ENCODE data around the gene SLC2A3. TPM values are rescaled to one million over a fixed set of nuclear protein-coding genes. Genes with fewer than 3 reads are reported as not detected.
"Not testable (repeated sequence)": the region's sequence is repeated elsewhere in the genome, so short reads cannot be mapped to it uniquely, and the experiment has no call there.

The SLC2A3 gene
- total and polyA plus RNA-seq, 2 of the 13 experiments (the other 11 are each of a cell fraction or from before 2014, with no cell fraction given), result 39.3 to 580 TPM

DNA sequence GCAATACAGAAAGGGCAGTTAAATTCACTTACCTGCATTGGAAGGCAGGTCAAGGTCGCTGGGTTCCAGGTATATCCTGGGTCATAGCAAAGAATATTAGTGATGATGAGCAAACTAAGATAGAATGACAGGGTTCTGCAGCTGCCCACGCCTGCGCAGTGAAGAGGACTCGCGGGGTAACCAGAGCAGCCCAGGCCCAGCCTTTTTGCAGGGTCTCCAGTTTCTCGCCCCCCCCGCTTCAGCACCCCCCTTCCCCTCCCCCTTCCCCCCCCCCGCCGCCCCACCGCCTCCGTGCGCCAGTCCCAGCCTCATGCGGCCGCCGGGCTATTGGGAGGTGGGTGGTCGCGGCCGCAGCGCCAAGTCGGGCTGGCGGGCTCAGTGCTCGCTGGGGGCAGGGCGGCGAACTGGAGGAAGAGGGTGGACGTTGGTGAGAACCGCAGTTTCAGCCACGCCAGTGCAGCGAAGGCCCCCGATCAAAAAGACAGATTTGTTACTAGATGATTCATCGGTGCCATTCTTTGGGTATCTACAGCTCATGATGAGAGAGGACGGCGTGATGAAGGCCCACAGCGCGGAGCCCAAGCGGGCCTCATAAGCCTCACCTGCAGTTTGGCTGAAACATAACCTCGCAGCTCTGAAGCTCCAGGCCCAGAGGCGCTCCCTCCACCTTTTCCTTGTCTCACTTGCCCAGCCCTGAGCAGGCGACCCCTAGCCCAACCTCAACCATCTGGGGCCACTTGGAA is 20.2 kb downstream of the SLC2A3 start:
- CTCF ChIA-PET (ENCODE audit: low intra/inter-chr PET ratio, low total read pairs), result no interaction called here
- FAIRE-seq, result no peak
- Histone ChIP-seq H4K20me1 (ENCODE audit: insufficient read depth, low read length) (0 out of 2 replicates have a peak, but pooled peaks cover 4% of the 10 kb centered on the region), H3K9ac (ENCODE audit: insufficient read depth, low read depth, low read length) (no peak overlapping the region), H3K4me2 (ENCODE audit: low read depth, low read length) (no peak overlapping the region), H2AFZ (ENCODE audit: low read length) (no peak overlapping the region), H3K4me3 (replicated peaks in 1 of 3; ENCODE audit: insufficient read depth in 1 of 3, low read depth in 2 of 3, low read length in 3 of 3) (no peak overlapping the region), H3K27me3 (ENCODE audit: control insufficient read depth in 1 of 2, insufficient read depth in 2 of 2, low read length in 2 of 2) (no peaks in the 10 kb centered on the region), H3K27ac (ENCODE audit: extremely low read length, insufficient read depth, low read length) (no peak overlapping the region), H3K4me1 (ENCODE audit: insufficient read depth, low read length) (peaks cover 20% of the 10 kb centered on the region), H3K36me3 (replicated peaks in 1 of 2; ENCODE audit: control insufficient read depth in 1 of 2, insufficient read depth in 2 of 2, low read length in 2 of 2) (no peaks in the 10 kb centered on the region; a peak in 2 of 5 replicates), H3K79me2 (ENCODE audit: insufficient read depth, low read length) (no peaks in the 10 kb centered on the region), H3K9me3 (ENCODE audit: low read length) (no peaks in the 10 kb centered on the region)
- no TSS peak for BruUV-seq (replicated peaks)
- POLR2A ChIA-PET, result interaction anchor here (0.5 kb wide), 1 partner anchor 37 kb away, joined by 3 read pairs; no protein-coding TSS in a partner anchor
- in situ Hi-C loops (cut with HindIII; ENCODE audit: extremely low pct_ligation_motif_present, low pct_unique_long_range_greater_than_20kb), result no loop called here
- 98% methylated on average over 38 of the region's 38 CpGs for WGBS (ENCODE audit: low lambda C conversion rate)
- intact Hi-C loops (cut with micrococcal nuclease; ENCODE audit: unreplicated experiment), result no loop called here
- peak; percentile 31 for ATAC-seq
- TF ChIP-seq, protein P1, sequence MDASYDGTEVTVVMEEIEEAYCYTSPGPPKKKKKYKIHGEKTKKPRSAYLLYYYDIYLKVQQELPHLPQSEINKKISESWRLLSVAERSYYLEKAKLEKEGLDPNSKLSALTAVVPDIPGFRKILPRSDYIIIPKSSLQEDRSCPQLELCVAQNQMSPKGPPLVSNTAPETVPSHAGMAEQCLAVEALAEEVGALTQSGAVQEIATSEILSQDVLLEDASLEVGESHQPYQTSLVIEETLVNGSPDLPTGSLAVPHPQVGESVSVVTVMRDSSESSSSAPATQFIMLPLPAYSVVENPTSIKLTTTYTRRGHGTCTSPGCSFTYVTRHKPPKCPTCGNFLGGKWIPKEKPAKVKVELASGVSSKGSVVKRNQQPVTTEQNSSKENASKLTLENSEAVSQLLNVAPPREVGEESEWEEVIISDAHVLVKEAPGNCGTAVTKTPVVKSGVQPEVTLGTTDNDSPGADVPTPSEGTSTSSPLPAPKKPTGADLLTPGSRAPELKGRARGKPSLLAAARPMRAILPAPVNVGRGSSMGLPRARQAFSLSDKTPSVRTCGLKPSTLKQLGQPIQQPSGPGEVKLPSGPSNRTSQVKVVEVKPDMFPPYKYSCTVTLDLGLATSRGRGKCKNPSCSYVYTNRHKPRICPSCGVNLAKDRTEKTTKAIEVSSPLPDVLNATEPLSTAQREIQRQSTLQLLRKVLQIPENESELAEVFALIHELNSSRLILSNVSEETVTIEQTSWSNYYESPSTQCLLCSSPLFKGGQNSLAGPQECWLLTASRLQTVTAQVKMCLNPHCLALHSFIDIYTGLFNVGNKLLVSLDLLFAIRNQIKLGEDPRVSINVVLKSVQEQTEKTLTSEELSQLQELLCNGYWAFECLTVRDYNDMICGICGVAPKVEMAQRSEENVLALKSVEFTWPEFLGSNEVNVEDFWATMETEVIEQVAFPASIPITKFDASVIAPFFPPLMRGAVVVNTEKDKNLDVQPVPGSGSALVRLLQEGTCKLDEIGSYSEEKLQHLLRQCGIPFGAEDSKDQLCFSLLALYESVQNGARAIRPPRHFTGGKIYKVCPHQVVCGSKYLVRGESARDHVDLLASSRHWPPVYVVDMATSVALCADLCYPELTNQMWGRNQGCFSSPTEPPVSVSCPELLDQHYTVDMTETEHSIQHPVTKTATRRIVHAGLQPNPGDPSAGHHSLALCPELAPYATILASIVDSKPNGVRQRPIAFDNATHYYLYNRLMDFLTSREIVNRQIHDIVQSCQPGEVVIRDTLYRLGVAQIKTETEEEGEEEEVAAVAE (CRISPR knock-in tag; IDR thresholded peaks at IDR 0.05; ENCODE audit: borderline replicate concordance), result no peak
- no peak for TF ChIP-seq IRF2 (CRISPR knock-in tag; IDR thresholded peaks at IDR 0.05)
- TF ChIP-seq, protein P2, sequence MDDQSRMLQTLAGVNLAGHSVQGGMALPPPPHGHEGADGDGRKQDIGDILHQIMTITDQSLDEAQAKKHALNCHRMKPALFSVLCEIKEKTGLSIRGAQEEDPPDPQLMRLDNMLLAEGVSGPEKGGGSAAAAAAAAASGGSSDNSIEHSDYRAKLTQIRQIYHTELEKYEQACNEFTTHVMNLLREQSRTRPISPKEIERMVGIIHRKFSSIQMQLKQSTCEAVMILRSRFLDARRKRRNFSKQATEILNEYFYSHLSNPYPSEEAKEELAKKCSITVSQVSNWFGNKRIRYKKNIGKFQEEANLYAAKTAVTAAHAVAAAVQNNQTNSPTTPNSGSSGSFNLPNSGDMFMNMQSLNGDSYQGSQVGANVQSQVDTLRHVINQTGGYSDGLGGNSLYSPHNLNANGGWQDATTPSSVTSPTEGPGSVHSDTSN (CRISPR knock-in tag; IDR thresholded peaks at IDR 0.05; ENCODE audit: borderline replicate concordance), result no peak
- DNase-seq (ENCODE audit: low spot score), result no peak

DNA sequence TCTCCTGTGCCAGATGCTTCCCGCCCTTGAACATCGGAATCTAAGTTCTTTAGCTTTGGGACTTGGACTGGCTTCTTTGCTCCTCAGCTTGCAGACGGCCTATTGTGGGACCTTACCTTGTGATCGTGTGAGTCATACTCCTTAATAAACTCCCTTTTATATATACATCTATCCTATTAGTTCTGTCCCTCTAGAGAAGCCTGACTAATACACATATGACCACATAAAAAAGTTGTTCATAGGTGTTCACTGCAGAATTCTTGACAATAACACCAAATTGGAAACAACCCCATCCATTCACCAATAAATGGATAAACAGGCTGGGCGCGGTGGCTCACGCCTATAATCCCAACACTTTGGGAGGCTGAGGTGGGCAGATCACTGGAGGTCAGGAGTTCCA is 25.9 kb downstream of the SLC2A3 start:
- ATAC-seq; H3K9ac ChIP-seq (ENCODE audit: insufficient read depth, low read depth, low read length); H2AFZ ChIP-seq (ENCODE audit: low read length); BruUV-seq (replicated peaks); POLR2A ChIA-PET; H3K36me3 ChIP-seq (replicated peaks in 1 of 2; ENCODE audit: control insufficient read depth in 1 of 2, insufficient read depth in 2 of 2, low read length in 2 of 2); H3K27me3 ChIP-seq (ENCODE audit: control insufficient read depth in 1 of 2, insufficient read depth in 2 of 2, low read length in 2 of 2); CTCF ChIA-PET (ENCODE audit: low intra/inter-chr PET ratio, low total read pairs); H3K27ac ChIP-seq (ENCODE audit: extremely low read length, insufficient read depth, low read length); H3K4me3 ChIP-seq (replicated peaks in 1 of 3; ENCODE audit: insufficient read depth in 1 of 3, low read depth in 2 of 3, low read length in 3 of 3); H3K4me2 ChIP-seq (ENCODE audit: low read depth, low read length); H3K9me3 ChIP-seq (ENCODE audit: low read length); H3K79me2 ChIP-seq (ENCODE audit: insufficient read depth, low read length); DNase-seq (ENCODE audit: low spot score); FAIRE-seq; in situ Hi-C loops (cut with HindIII; ENCODE audit: extremely low pct_ligation_motif_present, low pct_unique_long_range_greater_than_20kb); H4K20me1 ChIP-seq (ENCODE audit: insufficient read depth, low read length); intact Hi-C loops (cut with micrococcal nuclease; ENCODE audit: unreplicated experiment): not testable (repeated sequence)
- WGBS (ENCODE audit: low lambda C conversion rate), result 89% methylated on average over 7 of the region's 7 CpGs
- H3K4me1 ChIP-seq (ENCODE audit: insufficient read depth, low read length), result peaks cover 38% of the 10 kb centered on the region
